Activated T-helper 17 cell treated with anti-CD3 and anti-CD28 coated beads, Interleukin-2, amount 50 U/mL, for 72 hours (primary cell): Measurements from ENCODE around the gene DGUOK. TPM values are rescaled to one million over a fixed set of nuclear protein-coding genes. Genes with fewer than 3 reads are reported as not detected.

Experiments used
- ATAC-seq: fragments of 150-1000 bp; cut with Tn5 transposase; replicated peaks from 2 replicates; pipeline ENCODE4 v1.10.0; 2021; ENCODE audit warnings: mild to moderate bottlenecking, moderate library complexity
- H3K27ac Mint-ChIP-seq: one replicate; pipeline ENCODE4 v1.8.0; 2022; ENCODE audit warnings: mixed read lengths
- H3K27me3 Mint-ChIP-seq: one replicate; pipeline ENCODE4 v1.8.0; 2022; ENCODE audit warnings: mixed read lengths
- H3K36me3 Mint-ChIP-seq: one replicate; pipeline ENCODE4 v1.8.0; 2022; ENCODE audit warnings: low read depth, mild to moderate bottlenecking, mixed read lengths
- H3K4me1 Mint-ChIP-seq: one replicate; pipeline ENCODE4 v1.8.0; 2022; ENCODE audit warnings: mixed read lengths
- H3K4me3 Mint-ChIP-seq: one replicate; pipeline ENCODE4 v1.8.0; 2022; ENCODE audit warnings: mild to moderate bottlenecking, mixed read lengths
- H3K9me3 Mint-ChIP-seq: one replicate; pipeline ENCODE4 v1.8.0; 2022; ENCODE audit warnings: mixed read lengths
- total RNA-seq, 2 donors: library from RNA; stranded (reverse); gene quantifications; one replicate each; pipeline ENCODE4 v1.2.3, GENCODE V29; 2022

The DGUOK gene
- total RNA-seq, 2 donors from 2014 or later = 66.7 to 87.8 TPM

GRCh38 chr2:74004212-74005182 is 77.8 kb downstream of the DGUOK start:
- H3K4me1 Mint-ChIP-seq = peaks cover 38% of the 10 kb centered on the region
- H3K27me3 Mint-ChIP-seq = no peaks in the 10 kb centered on the region
- no peak overlapping the region for H3K27ac Mint-ChIP-seq
- peaks cover 76% of the 10 kb centered on the region for H3K36me3 Mint-ChIP-seq
- ATAC-seq = no peak
- H3K4me3 Mint-ChIP-seq = peak overlapping the region; percentile 78
- no peaks in the 10 kb centered on the region for H3K9me3 Mint-ChIP-seq

- Mint-ChIP-seq H3K27me3 (no peaks in the 10 kb centered on the region), H3K27ac (no peak overlapping the region), H3K4me3 (no peak overlapping the region), H3K9me3 (no peaks in the 10 kb centered on the region), H3K36me3 (peaks cover 85% of the 10 kb centered on the region), H3K4me1 (peaks cover 25% of the 10 kb centered on the region)
- no peak for ATAC-seq
Measured at GRCh38 chr2:74005786-74006185, 79.1 kb downstream of the DGUOK start.

- Mint-ChIP-seq H3K9me3 (no peaks in the 10 kb centered on the region), H3K27ac (no peak overlapping the region), H3K4me1 (peaks cover 19% of the 10 kb centered on the region), H3K27me3 (no peaks in the 10 kb centered on the region), H3K4me3 (no peak overlapping the region), H3K36me3 (peaks cover 80% of the 10 kb centered on the region)
- ATAC-seq = no peak
Measured at GRCh38 chr2:74006459-74006858, 79.8 kb downstream of the DGUOK start.

GRCh38 chr2:74007121-74007520 is 80.4 kb downstream of the DGUOK start:
- Mint-ChIP-seq H3K9me3 (no peaks in the 10 kb centered on the region), H3K4me1 (peaks cover 13% of the 10 kb centered on the region), H3K27me3 (no peaks in the 10 kb centered on the region), H3K4me3 (no peak overlapping the region), H3K36me3 (peaks cover 74% of the 10 kb centered on the region), H3K27ac (peak overlapping the region; percentile 39)
- no peak for ATAC-seq

- no peak for ATAC-seq
- H3K4me3 Mint-ChIP-seq = no peak overlapping the region
- no peaks in the 10 kb centered on the region for H3K27me3 Mint-ChIP-seq
- H3K27ac Mint-ChIP-seq = no peak overlapping the region
- H3K36me3 Mint-ChIP-seq = peaks cover 79% of the 10 kb centered on the region
- no peaks in the 10 kb centered on the region for H3K9me3 Mint-ChIP-seq
- peaks cover 13% of the 10 kb centered on the region for H3K4me1 Mint-ChIP-seq
Measured at GRCh38 chr2:74007711-74008110, 81.0 kb downstream of the DGUOK start.

Other genes starting within 250 kb of the DGUOK start
- gene TPRKB, start 189.5 kb upstream of the DGUOK start, total RNA-seq = 10 to 100 TPM; 25.8 to 37.5 TPM
- gene DUSP11, start 146.8 kb upstream of the DGUOK start, total RNA-seq = 10 to 100 TPM; 36.7 to 41.0 TPM
- under 1 TPM in 1 of 2 donors, not detected in 1; 0.08 TPM for gene C2orf78, start 142.7 kb upstream of the DGUOK start, total RNA-seq
- 100 to 1,000 TPM in 1 of 2 donors, 10 to 100 TPM in 1; 59.5 to 152 TPM for gene STAMBP, start 97.9 kb upstream of the DGUOK start, total RNA-seq
- not detected for gene ACTG2, start 33.9 kb upstream of the DGUOK start, total RNA-seq
- gene TET3, start 58.0 kb downstream of the DGUOK start, total RNA-seq = 10 to 100 TPM; 15.1 to 42.6 TPM
- 10 to 100 TPM; 35.7 to 51.7 TPM for gene BOLA3, start 221.0 kb downstream of the DGUOK start, total RNA-seq